ENCODE results near the gene PRMT1. TPM values are rescaled to one million over a fixed set of nuclear protein-coding genes. Genes with fewer than 3 reads are reported as not detected.

The PRMT1 gene
- total RNA-seq, 1 experiment from 2014 or later, result 848 TPM

- peak; percentile 98 for DNase-seq
- Histone ChIP-seq H3K27me3 (ENCODE audit: control insufficient read depth, insufficient read depth, low read length) (no peaks in the 10 kb centered on the region), H3K36me3 (replicated peaks; ENCODE audit: control insufficient read depth, insufficient read depth, low read length) (peaks cover 9% of the 10 kb centered on the region), H3K4me3 (ENCODE audit: insufficient read depth, low read depth, low read length) (peak overlapping the region; percentile 100)
These were observed 264 bp upstream of the PRMT1 start for GRCh38 chr19:49676784-49677230.

GRCh38 chr19:49677901-49678674 is 1.0 kb downstream of the PRMT1 start:
- H3K36me3 ChIP-seq (replicated peaks; ENCODE audit: control insufficient read depth, insufficient read depth, low read length), result peaks cover 16% of the 10 kb centered on the region
- peak overlapping the region; percentile 100 for H3K4me3 ChIP-seq (ENCODE audit: insufficient read depth, low read depth, low read length)
- no peaks in the 10 kb centered on the region for H3K27me3 ChIP-seq (ENCODE audit: control insufficient read depth, insufficient read depth, low read length)
- DNase-seq, result peak; percentile 88

GRCh38 chr19:49678985-49679770 is 2.1 kb downstream of the PRMT1 start:
- no peak overlapping the region for H3K4me3 ChIP-seq (ENCODE audit: insufficient read depth, low read depth, low read length)
- DNase-seq, result no peak
- no peaks in the 10 kb centered on the region for H3K27me3 ChIP-seq (ENCODE audit: control insufficient read depth, insufficient read depth, low read length)
- H3K36me3 ChIP-seq (replicated peaks; ENCODE audit: control insufficient read depth, insufficient read depth, low read length), result peaks cover 14% of the 10 kb centered on the region

- no peak overlapping the region for H3K4me3 ChIP-seq (ENCODE audit: insufficient read depth, low read depth, low read length)
- DNase-seq, result peak; percentile 51
These were observed 2.8 kb downstream of the PRMT1 start for GRCh38 chr19:49679771-49680413.

GRCh38 chr19:49680421-49681351 is 3.6 kb downstream of the PRMT1 start:
- H3K4me3 ChIP-seq (ENCODE audit: insufficient read depth, low read depth, low read length), result no peak overlapping the region
- DNase-seq, result peak; percentile 100
- peaks cover 24% of the 10 kb centered on the region for H3K36me3 ChIP-seq (replicated peaks; ENCODE audit: control insufficient read depth, insufficient read depth, low read length)
- H3K27me3 ChIP-seq (ENCODE audit: control insufficient read depth, insufficient read depth, low read length), result no peaks in the 10 kb centered on the region

More at GRCh38 chr19:49679771-49680413, 2.8 kb downstream of the PRMT1 start:
- Histone ChIP-seq H3K27me3 (ENCODE audit: control insufficient read depth, insufficient read depth, low read length) (no peaks in the 10 kb centered on the region), H3K36me3 (replicated peaks; ENCODE audit: control insufficient read depth, insufficient read depth, low read length) (peaks cover 17% of the 10 kb centered on the region)

GRCh38 chr19:49681830-49682229 is 4.8 kb downstream of the PRMT1 start:
- DNase-seq, result no peak
- Histone ChIP-seq H3K27me3 (ENCODE audit: control insufficient read depth, insufficient read depth, low read length) (no peaks in the 10 kb centered on the region), H3K36me3 (replicated peaks; ENCODE audit: control insufficient read depth, insufficient read depth, low read length) (peaks cover 30% of the 10 kb centered on the region), H3K4me3 (ENCODE audit: insufficient read depth, low read depth, low read length) (no peak overlapping the region)

GRCh38 chr19:49682274-49682673 is 5.2 kb downstream of the PRMT1 start:
- Histone ChIP-seq H3K27me3 (ENCODE audit: control insufficient read depth, insufficient read depth, low read length) (no peaks in the 10 kb centered on the region), H3K36me3 (replicated peaks; ENCODE audit: control insufficient read depth, insufficient read depth, low read length) (peaks cover 32% of the 10 kb centered on the region), H3K4me3 (ENCODE audit: insufficient read depth, low read depth, low read length) (no peak overlapping the region)
- DNase-seq, result no peak

GRCh38 chr19:49683814-49684250 is 6.8 kb downstream of the PRMT1 start:
- Histone ChIP-seq H3K27me3 (ENCODE audit: control insufficient read depth, insufficient read depth, low read length) (no peaks in the 10 kb centered on the region), H3K4me3 (ENCODE audit: insufficient read depth, low read depth, low read length) (no peak overlapping the region), H3K36me3 (replicated peaks; ENCODE audit: control insufficient read depth, insufficient read depth, low read length) (peaks cover 36% of the 10 kb centered on the region)
- no peak for DNase-seq

- peaks cover 36% of the 10 kb centered on the region for H3K36me3 ChIP-seq (replicated peaks; ENCODE audit: control insufficient read depth, insufficient read depth, low read length)
- H3K4me3 ChIP-seq (ENCODE audit: insufficient read depth, low read depth, low read length), result no peak overlapping the region
- no peaks in the 10 kb centered on the region for H3K27me3 ChIP-seq (ENCODE audit: control insufficient read depth, insufficient read depth, low read length)
- peak; percentile 88 for DNase-seq
These were observed 7.3 kb downstream of the PRMT1 start for GRCh38 chr19:49684251-49684982.

GRCh38 chr19:49684983-49685553 is 8.0 kb downstream of the PRMT1 start:
- no peaks in the 10 kb centered on the region for H3K27me3 ChIP-seq (ENCODE audit: control insufficient read depth, insufficient read depth, low read length)
- no peak overlapping the region for H3K4me3 ChIP-seq (ENCODE audit: insufficient read depth, low read depth, low read length)
- DNase-seq, result peak; percentile 51
- H3K36me3 ChIP-seq (replicated peaks; ENCODE audit: control insufficient read depth, insufficient read depth, low read length), result peaks cover 36% of the 10 kb centered on the region

- H3K36me3 ChIP-seq (replicated peaks; ENCODE audit: control insufficient read depth, insufficient read depth, low read length), result peaks cover 36% of the 10 kb centered on the region
- no peaks in the 10 kb centered on the region for H3K27me3 ChIP-seq (ENCODE audit: control insufficient read depth, insufficient read depth, low read length)
- peak; percentile 58 for DNase-seq
- no peak overlapping the region for H3K4me3 ChIP-seq (ENCODE audit: insufficient read depth, low read depth, low read length)
These were observed 8.8 kb downstream of the PRMT1 start for GRCh38 chr19:49685845-49686332.

GRCh38 chr19:49686503-49687088 is 9.5 kb downstream of the PRMT1 start:
- H3K27me3 ChIP-seq (ENCODE audit: control insufficient read depth, insufficient read depth, low read length), result no peaks in the 10 kb centered on the region
- no peak overlapping the region for H3K4me3 ChIP-seq (ENCODE audit: insufficient read depth, low read depth, low read length)
- peak; percentile 65 for DNase-seq
- peaks cover 33% of the 10 kb centered on the region for H3K36me3 ChIP-seq (replicated peaks; ENCODE audit: control insufficient read depth, insufficient read depth, low read length)
